Measurements from ENCODE around the gene FHAD1. TPM values are rescaled to one million over a fixed set of nuclear protein-coding genes. Genes with fewer than 3 reads are reported as not detected.

Gene FHAD1
- total RNA-seq, 1 donor from 2014 or later = not detected

DNA sequence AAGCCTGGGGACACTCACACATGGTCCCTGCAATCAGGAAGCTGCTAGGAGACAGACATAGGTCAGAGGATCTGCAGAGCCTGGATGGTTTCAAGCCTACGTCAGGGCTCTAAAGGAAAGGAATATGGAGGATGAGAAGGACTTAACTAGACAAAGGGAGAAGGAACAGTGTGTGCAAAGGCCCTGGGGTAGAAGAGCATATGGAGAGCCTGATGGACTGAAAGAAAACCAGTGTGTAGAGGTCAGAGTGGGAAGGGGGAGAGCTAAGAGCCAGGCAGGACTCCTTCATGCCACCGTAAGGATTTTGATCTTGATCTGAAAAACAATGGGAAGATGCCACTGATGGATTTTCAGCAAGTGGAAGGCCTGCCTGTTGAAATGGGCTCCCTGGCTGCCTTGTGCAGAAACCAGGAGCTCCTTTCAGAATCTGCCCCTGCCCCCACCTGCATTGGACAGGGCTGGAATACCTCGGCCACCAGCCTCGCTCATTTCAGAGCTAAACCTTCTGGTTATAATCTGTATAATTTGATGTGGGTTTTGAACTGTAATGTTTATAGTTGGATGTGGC, 8.6 kb downstream of the FHAD1 start:
- no peak overlapping the region for H3K4me3 ChIP-seq (ENCODE audit: low read depth, low read length)
- H3K27me3 ChIP-seq (ENCODE audit: control insufficient read depth, insufficient read depth, low read length) = no peaks in the 10 kb centered on the region
- no peaks in the 10 kb centered on the region for H3K36me3 ChIP-seq (ENCODE audit: control insufficient read depth, insufficient read depth, low read length)
- no peak for DNase-seq (ENCODE audit: low read depth)
- no peak for FAIRE-seq
- TF ChIP-seq, protein P1, sequence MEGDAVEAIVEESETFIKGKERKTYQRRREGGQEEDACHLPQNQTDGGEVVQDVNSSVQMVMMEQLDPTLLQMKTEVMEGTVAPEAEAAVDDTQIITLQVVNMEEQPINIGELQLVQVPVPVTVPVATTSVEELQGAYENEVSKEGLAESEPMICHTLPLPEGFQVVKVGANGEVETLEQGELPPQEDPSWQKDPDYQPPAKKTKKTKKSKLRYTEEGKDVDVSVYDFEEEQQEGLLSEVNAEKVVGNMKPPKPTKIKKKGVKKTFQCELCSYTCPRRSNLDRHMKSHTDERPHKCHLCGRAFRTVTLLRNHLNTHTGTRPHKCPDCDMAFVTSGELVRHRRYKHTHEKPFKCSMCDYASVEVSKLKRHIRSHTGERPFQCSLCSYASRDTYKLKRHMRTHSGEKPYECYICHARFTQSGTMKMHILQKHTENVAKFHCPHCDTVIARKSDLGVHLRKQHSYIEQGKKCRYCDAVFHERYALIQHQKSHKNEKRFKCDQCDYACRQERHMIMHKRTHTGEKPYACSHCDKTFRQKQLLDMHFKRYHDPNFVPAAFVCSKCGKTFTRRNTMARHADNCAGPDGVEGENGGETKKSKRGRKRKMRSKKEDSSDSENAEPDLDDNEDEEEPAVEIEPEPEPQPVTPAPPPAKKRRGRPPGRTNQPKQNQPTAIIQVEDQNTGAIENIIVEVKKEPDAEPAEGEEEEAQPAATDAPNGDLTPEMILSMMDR (IDR thresholded peaks at IDR 0.05; ENCODE audit: insufficient read depth, low read length, severe bottlenecking) = no peak

DNA sequence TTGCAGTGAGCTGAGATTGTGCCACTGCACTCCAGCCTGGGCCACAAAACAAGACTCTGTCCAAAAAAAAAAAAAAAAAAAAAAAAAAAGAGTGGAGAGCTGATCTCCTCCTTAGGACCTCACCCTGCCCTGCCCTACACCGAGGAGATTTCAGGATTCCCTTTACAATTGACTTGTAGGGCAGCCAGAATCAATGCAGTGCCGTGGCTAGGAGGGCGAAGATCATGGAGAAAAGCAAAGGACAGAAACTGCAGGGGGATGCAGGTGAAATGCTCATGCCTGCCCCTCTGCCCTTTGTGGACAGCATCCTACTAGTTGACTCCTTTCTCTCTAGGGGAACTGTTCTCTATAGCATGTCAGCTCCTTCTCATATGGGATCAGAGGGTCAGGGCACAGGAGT, 9.6 kb downstream of the FHAD1 start:
- TF ChIP-seq, protein P1 (IDR thresholded peaks at IDR 0.05; ENCODE audit: insufficient read depth, low read length, severe bottlenecking) = no peak
- Histone ChIP-seq H3K36me3 (ENCODE audit: control insufficient read depth, insufficient read depth, low read length) (no peaks in the 10 kb centered on the region), H3K4me3 (ENCODE audit: low read depth, low read length) (no peak overlapping the region), H3K27me3 (ENCODE audit: control insufficient read depth, insufficient read depth, low read length) (no peaks in the 10 kb centered on the region)
- DNase-seq (ENCODE audit: low read depth) = no peak
- FAIRE-seq = no peak

DNA sequence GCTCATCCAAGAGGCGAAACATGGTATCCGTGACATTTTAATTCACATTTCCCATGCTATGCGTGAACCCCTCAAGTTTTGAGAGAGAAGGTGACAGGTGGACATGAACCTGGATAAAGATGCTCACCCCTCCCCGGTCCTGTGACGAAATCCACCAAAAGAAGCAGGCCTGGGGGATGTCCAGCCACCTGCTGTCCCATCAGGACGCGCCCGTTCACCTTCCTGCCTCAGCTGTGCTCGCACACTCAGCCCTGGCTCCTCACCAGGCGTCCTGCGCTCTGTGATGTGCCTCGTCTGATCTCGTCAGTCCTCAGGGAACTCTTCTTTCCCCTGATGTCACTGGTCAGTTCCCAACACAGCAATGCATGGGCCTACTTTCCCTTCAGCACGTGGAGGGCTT, 10.3 kb downstream of the FHAD1 start:
- TF ChIP-seq, protein P1 (IDR thresholded peaks at IDR 0.05; ENCODE audit: insufficient read depth, low read length, severe bottlenecking) = no peak
- DNase-seq (ENCODE audit: low read depth) (no peak), FAIRE-seq (no peak)
- Histone ChIP-seq H3K27me3 (ENCODE audit: control insufficient read depth, insufficient read depth, low read length) (no peaks in the 10 kb centered on the region), H3K4me3 (ENCODE audit: low read depth, low read length) (no peak overlapping the region), H3K36me3 (ENCODE audit: control insufficient read depth, insufficient read depth, low read length) (no peaks in the 10 kb centered on the region)

GRCh38 chr1:15258833-15259621, 12.0 kb downstream of the FHAD1 start:
- Histone ChIP-seq H3K36me3 (ENCODE audit: control insufficient read depth, insufficient read depth, low read length) (no peaks in the 10 kb centered on the region), H3K4me3 (ENCODE audit: low read depth, low read length) (no peak overlapping the region), H3K27me3 (ENCODE audit: control insufficient read depth, insufficient read depth, low read length) (no peaks in the 10 kb centered on the region)
- DNase-seq (ENCODE audit: low read depth) = no peak
- FAIRE-seq = no peak
- TF ChIP-seq, protein P1 (IDR thresholded peaks at IDR 0.05; ENCODE audit: insufficient read depth, low read length, severe bottlenecking) = no peak

GRCh38 chr1:15259622-15260007, 12.6 kb downstream of the FHAD1 start:
- TF ChIP-seq, protein P1 (IDR thresholded peaks at IDR 0.05; ENCODE audit: insufficient read depth, low read length, severe bottlenecking) = no peak
- Histone ChIP-seq H3K4me3 (ENCODE audit: low read depth, low read length) (no peak overlapping the region), H3K36me3 (ENCODE audit: control insufficient read depth, insufficient read depth, low read length) (no peaks in the 10 kb centered on the region), H3K27me3 (ENCODE audit: control insufficient read depth, insufficient read depth, low read length) (no peaks in the 10 kb centered on the region)
- DNase-seq (ENCODE audit: low read depth) = no peak
- no peak for FAIRE-seq

All from bronchial epithelial cell (primary cell).